Endothelial cell of umbilical vein (primary cell): ENCODE results near the gene SPATA2L. TPM values are rescaled to one million over a fixed set of nuclear protein-coding genes. Genes with fewer than 3 reads are reported as not detected.

ENCODE experiments used
- BruUV-seq: library from RNA; stranded (reverse); fragments of 400-500 nt; replicated peaks from 2 replicates; lab custom pipeline; 2021; lab: Mats Ljungman, UMichigan
- CTCF ChIA-PET: fragments of 300-600, 350-600 bp; sonication (Branson Sonifier 250); formaldehyde crosslinking; loops from one replicate; lab custom pipeline; 2021; ENCODE audit warnings: antibody characterized with exemption, inconsistent platforms; lab: Charles Lee
- POLR2A ChIA-PET: fragments of 300-600, 350-600 bp; sonication (Branson Sonifier 250); formaldehyde crosslinking; loops from one replicate; lab custom pipeline; 2021; ENCODE audit warnings: antibody characterized with exemption, inconsistent platforms; lab: Charles Lee
- DNase-seq: peaks from one replicate; pipeline ENCODE4 v3.0.0-alpha.2; 2011; ENCODE audit warnings: low read depth, low spot score
- FAIRE-seq: peaks from 2 replicates; lab custom pipeline; 2011; peaks lifted over from hg19 to GRCh38; lab: Jason Lieb, UNC
- H2AFZ ChIP-seq: 2 replicates; pipeline ENCODE4 v1.6.0; 2012; ENCODE audit warnings: low read depth, low read length, control low read depth, inconsistent platforms
- H3K27ac ChIP-seq: 2 replicates; pipeline ENCODE4 v1.5.1; 2011; ENCODE audit warnings: low read depth, mild to moderate bottlenecking, control low read depth, low read length, moderate library complexity; ENCODE audit not compliant: insufficient read depth
- H3K27me3 ChIP-seq, 2 experiments: 2 replicates each; pipeline versions ENCODE4 v1.6.0 to v1.6.1; 2011; ENCODE audit warnings: low read length in 2 of 2, mixed read lengths in 1 of 2; ENCODE audit not compliant: control insufficient read depth in 2 of 2, insufficient read depth in 2 of 2
- H3K36me3 ChIP-seq, 2 experiments: 2 replicates in 1 of 2; 3 replicates in 1 of 2; pipeline ENCODE4 v1.5.1; 2011; ENCODE audit warnings: low read length in 2 of 2, mild to moderate bottlenecking in 1 of 2, moderate library complexity in 1 of 2; ENCODE audit not compliant: control insufficient read depth in 2 of 2, insufficient read depth in 2 of 2; ENCODE audit errors: extremely low read depth in 1 of 2
- H3K4me1 ChIP-seq: 3 replicates; pipeline ENCODE4 v1.5.1; 2011; ENCODE audit warnings: mild to moderate bottlenecking, low read length; ENCODE audit not compliant: control insufficient read depth, insufficient read depth; ENCODE audit errors: extremely low read depth
- H3K4me2 ChIP-seq: 2 replicates; pipeline ENCODE4 v1.6.1; 2011; ENCODE audit warnings: low read length, control low read depth, mixed read lengths; ENCODE audit not compliant: insufficient read depth
- H3K4me3 ChIP-seq, 3 experiments: fragments of 200-600 bp in 1 of 3; sonication (generic), shearing (Covaris generic) in 1 of 3; replicated peaks in 1 of 3; 2 replicates each; pipeline ENCODE4 v1.5.1; 2011 to 2016; ENCODE audit warnings: control low read depth in 3 of 3, low read length in 3 of 3, mild to moderate bottlenecking in 2 of 3, inconsistent platforms in 1 of 3, low read depth in 1 of 3, moderate library complexity in 1 of 3; ENCODE audit not compliant: insufficient read depth in 1 of 3
- H3K79me2 ChIP-seq: 2 replicates; pipeline ENCODE4 v1.6.0; 2012; ENCODE audit warnings: low read length, inconsistent platforms; ENCODE audit not compliant: control insufficient read depth, insufficient read depth
- H3K9ac ChIP-seq: replicated peaks from 2 replicates; pipeline ENCODE3; 2011; ENCODE audit warnings: low read length, control low read depth; ENCODE audit not compliant: insufficient read depth; ENCODE audit errors: extremely low read depth
- H3K9me1 ChIP-seq: replicated peaks from 3 replicates; pipeline ENCODE4 v1.6.0; 2011; ENCODE audit warnings: mild to moderate bottlenecking, low read length; ENCODE audit not compliant: control insufficient read depth, insufficient read depth; ENCODE audit errors: extremely low read depth
- H3K9me3 ChIP-seq: replicated peaks from 2 replicates; pipeline ENCODE4 v1.5.1; 2012; ENCODE audit warnings: low read length, inconsistent platforms; ENCODE audit not compliant: control insufficient read depth, insufficient read depth
- H4K20me1 ChIP-seq: replicated peaks from 2 replicates; pipeline ENCODE3; 2011; ENCODE audit warnings: mild to moderate bottlenecking, low read length; ENCODE audit not compliant: control insufficient read depth, insufficient read depth; ENCODE audit errors: extremely low read depth
- CTCF ChIP-seq, 2 donors: IDR thresholded peaks; 1 replicate in 1 of 2; 2 replicates in 1 of 2; pipeline ENCODE4 v1.5.1; 2011; ENCODE audit warnings: low read length in 2 of 2, mild to moderate bottlenecking in 2 of 2, moderate library complexity in 2 of 2, control low read depth in 1 of 2, inconsistent platforms in 1 of 2, low read depth in 1 of 2; ENCODE audit not compliant: insufficient read depth in 1 of 2; ENCODE audit errors: extremely low read depth in 1 of 2
- GATA2 ChIP-seq: IDR thresholded peaks from 2 replicates; pipeline ENCODE4 v1.7.0; 2011; ENCODE audit warnings: low read depth, mild to moderate bottlenecking, moderate library complexity, mixed read lengths, low read length; ENCODE audit not compliant: insufficient read length, insufficient read depth
- JUN ChIP-seq: IDR thresholded peaks from 2 replicates; pipeline ENCODE4 v1.6.1; 2011; ENCODE audit warnings: borderline replicate concordance, low read depth; ENCODE audit not compliant: insufficient read length, insufficient read depth
- MAX ChIP-seq: IDR thresholded peaks from 2 replicates; pipeline ENCODE4 v1.6.1; 2011; ENCODE audit not compliant: insufficient read depth, insufficient read length
- MYC ChIP-seq: IDR thresholded peaks from one replicate; pipeline ENCODE4 v1.6.1; 2011; ENCODE audit warnings: mild to moderate bottlenecking, low read depth, low read length
- POLR2A ChIP-seq: IDR thresholded peaks from 2 replicates; pipeline ENCODE4 v1.6.1; 2012; ENCODE audit warnings: low read depth, mild to moderate bottlenecking, control low read depth, low read length
- POLR2AphosphoS5 ChIP-seq: IDR thresholded peaks from 2 replicates; pipeline ENCODE4 v1.6.1; 2012; ENCODE audit warnings: low read depth, mild to moderate bottlenecking, control low read depth, low read length, moderate library complexity; ENCODE audit not compliant: insufficient read depth
- dilution Hi-C: fragments of 300-500 bp; cut with MboI; formaldehyde crosslinking; loops from one replicate; pipeline ENCODE4 v1.15.0; 2019; ENCODE audit warnings: low sequenced_read_pairs; ENCODE audit not compliant: extremely low pct_ligation_motif_present
- intact Hi-C: fragments of 100-400 bp; cut with micrococcal nuclease; formaldehyde crosslinking; loops from one replicate; pipeline ENCODE4 v1.10.0; 2022
- polyA plus RNA-seq, 4 experiments: library from polyadenylated mRNA; depleted of rRNA in 3 of 4; stranded (reverse) in 3 of 4; unstranded in 1 of 4; fragments of >200 nt; gene quantifications; 2 replicates each; pipeline versions ENCODE4 v1.2.1 to v1.2.3, GENCODE V29; 2011 to 2012; ENCODE audit warnings: missing spikeins in 1 of 4
- total RNA-seq: library from RNA; stranded (reverse); gene quantifications from 2 replicates; pipeline ENCODE4 v1.2.3, GENCODE V29; 2021

The SPATA2L gene
- total and polyA plus RNA-seq, 2 donors (not counting 3 experiments of a cell fraction or from before 2014, with no cell fraction given): 7.3 to 7.4 TPM

GRCh38 chr16:89712274-89712781, 10.8 kb upstream of the SPATA2L start:
- Histone ChIP-seq H3K9me1 (no peaks in the 10 kb centered on the region), H3K4me2 (peak overlapping the region; percentile 88), H4K20me1 (no peaks in the 10 kb centered on the region), H3K4me3 (peak overlapping the region; percentile 45 to 95 (median 75)), H3K36me3 (peaks cover 0 to 3% of the 10 kb centered on the region in 2 experiments), H3K9me3 (no peaks in the 10 kb centered on the region), H3K79me2 (peaks cover 14% of the 10 kb centered on the region), H3K27ac (peak overlapping the region; percentile 78), H2AFZ (peak overlapping the region; percentile 90), H3K27me3 (no peaks in the 10 kb centered on the region), H3K4me1 (peaks cover 9% of the 10 kb centered on the region), H3K9ac (peak overlapping the region; percentile 86)
- POLR2A ChIA-PET: no interaction called here
- FAIRE-seq (peak; percentile 67), DNase-seq (no peak)
- dilution Hi-C loops (no loop called here), intact Hi-C loops (no loop called here)
- CTCF ChIA-PET: interaction anchor here (0.8 to 1.4 kb wide), 3 partner anchors 12 to 149 kb away, joined by 3 to 4 read pairs (median 3); no protein-coding TSS in a partner anchor
- no TSS peak for BruUV-seq
- TF ChIP-seq MAX: no peak
- TF ChIP-seq CTCF (IDR thresholded peaks at IDR 0.05; ENCODE audit: extremely low read depth in 1 of 2, insufficient read depth in 1 of 2, low read depth in 1 of 2, low read length in 2 of 2): no peak
- TF ChIP-seq JUN: no peak
- no peak for TF ChIP-seq POLR2AphosphoS5
- no peak for TF ChIP-seq GATA2
- no peak for TF ChIP-seq POLR2A
- no peak for TF ChIP-seq MYC
